HG02973 (cell line): ENCODE measurements around the gene TNFSF9.
"Not testable (repeated sequence)": the region's sequence is repeated elsewhere in the genome, so short reads cannot be mapped to it uniquely, and the experiment has no call there.

Experiments
- ATAC-seq: cut with Tn5 transposase; IDR thresholded peaks from one replicate; pipeline ENCODE4 v1.9.1; 2021; ENCODE audit warnings: moderate library complexity; ENCODE audit not compliant: unreplicated experiment

TNFSF9 gene

DNA sequence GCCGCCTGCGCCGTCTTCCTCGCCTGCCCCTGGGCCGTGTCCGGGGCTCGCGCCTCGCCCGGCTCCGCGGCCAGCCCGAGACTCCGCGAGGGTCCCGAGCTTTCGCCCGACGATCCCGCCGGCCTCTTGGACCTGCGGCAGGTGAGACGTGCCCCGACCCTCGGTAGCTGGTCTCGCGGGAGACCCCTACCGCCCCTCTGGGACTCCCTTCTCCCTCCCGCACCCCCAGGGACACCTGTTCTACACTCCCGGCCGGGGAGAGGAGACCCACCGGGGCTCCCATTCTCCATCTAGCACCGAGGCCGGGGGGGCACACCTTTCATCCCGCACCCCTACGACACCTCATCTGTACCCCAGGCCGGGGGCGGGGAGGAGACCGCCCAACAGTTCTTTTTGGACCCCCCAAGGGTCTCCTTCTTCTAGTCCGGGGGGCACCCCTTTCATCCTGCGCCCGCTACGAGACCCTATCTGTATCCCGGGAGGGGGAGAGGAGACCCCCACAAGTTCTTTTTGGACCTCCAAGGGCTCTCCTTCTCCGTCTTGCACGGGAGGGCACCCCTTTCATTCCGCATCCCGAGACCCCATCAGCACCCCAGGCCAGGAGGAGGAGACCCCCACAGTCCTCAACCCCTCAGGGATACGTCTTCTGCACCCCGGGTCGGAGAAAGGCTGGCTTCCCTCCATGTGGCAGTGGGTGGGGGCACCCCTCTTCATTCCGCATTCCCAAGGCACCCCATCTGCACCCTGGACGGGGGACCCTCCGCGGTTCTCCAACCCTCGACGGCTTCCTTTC is 533 bp downstream of the TNFSF9 start:
- ATAC-seq = no peak

GRCh38 chr19:6531956-6532243 is 1.1 kb downstream of the TNFSF9 start:
- no peak for ATAC-seq

DNA sequence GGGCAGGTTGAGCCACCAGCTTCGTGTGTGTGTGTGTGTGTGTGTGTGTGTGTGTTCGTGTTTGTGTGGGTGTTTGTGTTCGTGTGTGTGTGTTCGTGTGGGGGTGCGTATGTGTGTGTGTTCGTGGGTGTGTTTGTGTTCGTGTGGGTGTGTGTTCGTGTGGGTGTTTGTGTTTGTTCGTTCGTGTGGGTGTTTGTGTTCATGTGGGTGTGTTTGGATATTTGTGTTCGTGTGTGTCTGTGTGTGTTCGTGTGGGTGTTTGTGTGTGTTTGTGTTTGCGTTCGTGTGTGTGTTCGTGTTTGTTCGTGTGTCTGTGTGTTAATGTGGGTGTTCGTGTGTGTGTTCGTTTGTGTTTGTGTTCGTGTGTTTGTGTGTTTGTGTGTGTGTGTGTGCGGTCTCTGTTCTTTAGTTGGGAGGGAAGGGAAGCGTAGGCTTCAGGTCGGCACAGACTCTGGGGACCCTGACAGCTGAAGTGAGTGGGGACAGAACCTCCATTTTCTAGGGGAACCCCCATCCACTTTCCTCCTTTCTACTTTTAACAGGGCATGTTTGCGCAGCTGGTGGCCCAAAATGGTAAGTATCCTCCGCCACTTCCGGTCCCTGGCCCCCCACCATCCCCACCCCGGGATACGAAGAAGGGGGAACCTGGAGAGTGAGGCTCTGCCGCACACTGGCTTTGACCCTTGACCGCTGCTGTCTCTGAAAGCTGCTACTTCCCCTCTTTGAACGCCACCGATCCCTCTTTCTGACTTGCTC is 1.6 kb downstream of the TNFSF9 start:
- no peak for ATAC-seq

DNA sequence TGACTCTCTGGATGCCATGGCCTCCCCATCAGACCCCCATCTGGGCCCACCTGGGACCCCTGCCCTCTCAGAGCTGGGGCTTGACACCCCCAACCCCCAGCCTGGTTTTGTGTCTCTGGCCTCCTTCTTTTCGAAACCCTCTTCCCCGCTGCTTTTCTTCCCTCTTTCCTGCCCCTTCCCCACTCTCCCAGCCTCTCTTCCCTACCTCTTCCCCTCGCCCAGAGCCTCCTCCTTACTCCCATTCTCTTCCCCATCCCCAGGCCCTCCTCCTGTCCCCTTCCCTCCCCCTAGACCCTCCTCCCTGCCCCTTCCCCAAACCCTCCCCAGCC is 2.1 kb downstream of the TNFSF9 start:
- ATAC-seq = no peak

GRCh38 chr19:6533746-6534418 is 3.1 kb downstream of the TNFSF9 start:
- ATAC-seq = no peak

DNA sequence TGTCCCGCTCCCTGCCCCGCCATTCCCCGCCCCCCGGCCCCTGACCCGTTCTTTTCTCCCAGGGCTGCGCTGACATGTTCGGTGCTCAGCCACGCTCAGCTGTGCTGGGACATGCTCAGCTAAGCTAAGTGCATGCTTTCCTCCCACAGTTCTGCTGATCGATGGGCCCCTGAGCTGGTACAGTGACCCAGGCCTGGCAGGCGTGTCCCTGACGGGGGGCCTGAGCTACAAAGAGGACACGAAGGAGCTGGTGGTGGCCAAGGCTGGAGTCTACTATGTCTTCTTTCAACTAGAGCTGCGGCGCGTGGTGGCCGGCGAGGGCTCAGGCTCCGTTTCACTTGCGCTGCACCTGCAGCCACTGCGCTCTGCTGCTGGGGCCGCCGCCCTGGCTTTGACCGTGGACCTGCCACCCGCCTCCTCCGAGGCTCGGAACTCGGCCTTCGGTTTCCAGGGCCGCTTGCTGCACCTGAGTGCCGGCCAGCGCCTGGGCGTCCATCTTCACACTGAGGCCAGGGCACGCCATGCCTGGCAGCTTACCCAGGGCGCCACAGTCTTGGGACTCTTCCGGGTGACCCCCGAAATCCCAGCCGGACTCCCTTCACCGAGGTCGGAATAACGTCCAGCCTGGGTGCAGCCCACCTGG is 3.7 kb downstream of the TNFSF9 start:
- no peak for ATAC-seq

DNA sequence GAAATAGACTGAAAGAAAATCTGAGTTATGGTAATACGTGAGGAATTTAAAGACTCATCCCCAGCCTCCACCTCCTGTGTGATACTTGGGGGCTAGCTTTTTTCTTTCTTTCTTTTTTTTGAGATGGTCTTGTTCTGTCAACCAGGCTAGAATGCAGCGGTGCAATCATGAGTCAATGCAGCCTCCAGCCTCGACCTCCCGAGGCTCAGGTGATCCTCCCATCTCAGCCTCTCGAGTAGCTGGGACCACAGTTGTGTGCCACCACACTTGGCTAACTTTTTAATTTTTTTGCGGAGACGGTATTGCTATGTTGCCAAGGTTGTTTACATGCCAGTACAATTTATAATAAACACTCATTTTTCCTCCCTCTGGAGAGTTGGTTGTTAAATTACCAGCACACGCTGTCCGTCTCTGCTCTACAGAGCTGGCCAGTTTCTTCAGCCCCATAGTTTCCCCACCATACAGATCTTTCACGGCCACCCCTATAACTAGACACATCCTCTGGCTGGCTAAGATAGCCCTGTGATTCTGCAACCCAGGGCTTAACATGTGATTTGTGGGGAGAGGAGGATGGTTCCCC is 4.8 kb downstream of the TNFSF9 start:
- ATAC-seq = no peak

DNA sequence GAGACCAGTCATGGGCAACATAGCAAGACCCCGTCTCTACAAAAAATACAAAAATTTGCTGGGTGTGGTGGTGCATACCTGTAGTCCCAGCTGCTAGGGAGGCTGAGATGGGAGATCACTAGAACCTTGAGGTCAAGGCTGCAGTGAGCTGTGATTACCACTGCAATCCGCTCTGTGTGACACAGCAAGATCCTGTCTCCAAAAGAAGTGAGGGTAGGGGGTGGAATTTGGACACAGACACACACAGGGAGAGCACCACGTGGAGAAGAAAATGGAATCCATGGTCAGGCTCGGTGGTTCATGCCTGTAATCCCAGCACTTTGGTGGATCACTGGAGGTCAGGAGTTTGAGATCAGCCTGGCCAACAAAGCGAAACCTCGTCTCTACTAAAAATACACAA is 8.7 kb downstream of the TNFSF9 start:
- ATAC-seq = no peak

GRCh38 chr19:6540918-6541689 is 10.3 kb downstream of the TNFSF9 start:
- ATAC-seq = no peak

DNA sequence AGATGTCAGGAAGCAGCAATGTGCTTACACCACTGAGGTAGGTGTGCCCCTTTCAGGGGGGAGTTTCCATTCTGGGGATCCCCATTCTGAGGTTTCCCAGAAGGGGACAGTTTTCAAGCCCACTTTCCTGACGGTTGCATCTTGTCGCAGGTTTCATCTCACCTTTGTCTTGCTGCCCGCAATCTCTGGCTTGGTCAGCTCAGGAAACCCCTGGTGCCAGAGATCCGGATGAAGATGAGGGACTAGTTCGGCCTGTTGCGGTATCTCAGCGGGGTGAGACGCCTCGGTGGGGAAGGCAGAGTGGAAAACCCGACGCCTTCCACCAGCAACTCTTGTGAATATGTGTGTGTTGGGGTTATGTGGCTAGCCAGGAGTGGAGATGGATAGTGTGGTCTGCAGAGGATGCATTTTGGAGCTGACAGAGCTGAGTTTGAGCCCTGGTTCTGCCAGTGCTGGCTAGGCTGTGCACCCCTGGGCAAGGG is 13.1 kb downstream of the TNFSF9 start:
- no peak for ATAC-seq

DNA sequence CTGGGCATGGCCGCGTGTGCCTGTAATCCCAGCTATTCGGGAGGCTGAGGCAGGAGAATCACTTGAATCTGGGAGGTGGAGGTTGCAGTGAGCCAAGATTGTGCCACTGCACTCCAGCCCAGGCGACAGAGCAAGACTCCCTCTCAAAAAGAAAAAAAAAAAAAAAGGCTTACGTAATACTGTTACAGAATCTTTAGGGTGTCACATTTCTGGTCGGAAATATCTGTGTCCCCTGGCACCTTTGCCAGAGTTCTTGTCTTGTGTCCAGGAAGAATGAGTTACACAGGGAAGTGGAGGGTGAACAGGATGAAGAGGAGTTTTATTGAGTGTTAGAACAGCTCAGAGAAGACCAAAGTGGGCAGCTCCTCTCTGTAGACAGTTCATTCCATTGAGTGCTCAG is 19.9 kb downstream of the TNFSF9 start:
- ATAC-seq = not testable (repeated sequence)

DNA sequence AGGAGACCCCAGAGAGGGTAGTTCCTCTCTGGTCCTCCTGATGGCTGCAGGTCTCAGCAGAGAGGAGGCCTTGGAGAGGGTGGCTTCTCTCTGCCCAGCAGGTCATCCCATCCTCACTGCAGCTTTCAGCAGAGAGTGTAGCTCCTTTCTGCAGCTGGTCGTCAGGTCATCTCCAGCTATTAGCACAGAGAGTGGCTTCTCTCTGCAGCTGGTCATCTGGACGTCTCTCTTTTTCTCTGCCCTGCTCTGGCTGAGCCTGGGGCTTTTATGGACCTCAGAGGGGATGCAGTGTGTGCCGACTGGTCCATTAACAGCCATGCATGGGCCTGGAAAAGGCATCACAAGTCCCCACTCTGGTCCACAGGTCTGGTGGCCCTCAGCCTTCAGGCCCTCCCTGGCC is 20.3 kb downstream of the TNFSF9 start:
- ATAC-seq = no peak

GRCh38 chr19:6551607-6552450 is 21.0 kb downstream of the TNFSF9 start:
- ATAC-seq = no peak

GRCh38 chr19:6556043-6556449 is 25.2 kb downstream of the TNFSF9 start:
- no peak for ATAC-seq

GRCh38 chr19:6556480-6557195 is 25.8 kb downstream of the TNFSF9 start:
- no peak for ATAC-seq

GRCh38 chr19:6562437-6562836 is 31.6 kb downstream of the TNFSF9 start:
- ATAC-seq = not testable (repeated sequence)

- no peak for ATAC-seq
Measured at GRCh38 chr19:6564393-6564792, 33.6 kb downstream of the TNFSF9 start.

DNA sequence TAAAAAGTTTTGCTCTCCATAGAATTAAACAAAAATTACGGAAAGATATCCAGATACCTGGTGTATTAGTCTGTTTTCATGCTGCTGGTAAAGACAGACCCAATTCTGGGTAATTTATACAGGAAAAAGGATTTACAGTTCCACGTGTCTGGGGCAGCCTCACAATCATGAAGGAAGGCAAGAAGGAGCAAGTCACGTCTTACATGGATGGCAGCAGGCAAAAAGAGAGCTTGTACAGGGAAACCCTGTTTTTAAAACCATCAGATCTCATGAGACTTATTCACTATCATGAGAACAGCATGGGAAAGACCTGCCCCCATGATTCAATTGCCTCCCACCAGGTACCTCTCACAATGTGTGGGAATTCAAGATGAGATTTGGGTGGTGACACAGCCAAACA is 35.9 kb downstream of the TNFSF9 start:
- ATAC-seq = not testable (repeated sequence)

DNA sequence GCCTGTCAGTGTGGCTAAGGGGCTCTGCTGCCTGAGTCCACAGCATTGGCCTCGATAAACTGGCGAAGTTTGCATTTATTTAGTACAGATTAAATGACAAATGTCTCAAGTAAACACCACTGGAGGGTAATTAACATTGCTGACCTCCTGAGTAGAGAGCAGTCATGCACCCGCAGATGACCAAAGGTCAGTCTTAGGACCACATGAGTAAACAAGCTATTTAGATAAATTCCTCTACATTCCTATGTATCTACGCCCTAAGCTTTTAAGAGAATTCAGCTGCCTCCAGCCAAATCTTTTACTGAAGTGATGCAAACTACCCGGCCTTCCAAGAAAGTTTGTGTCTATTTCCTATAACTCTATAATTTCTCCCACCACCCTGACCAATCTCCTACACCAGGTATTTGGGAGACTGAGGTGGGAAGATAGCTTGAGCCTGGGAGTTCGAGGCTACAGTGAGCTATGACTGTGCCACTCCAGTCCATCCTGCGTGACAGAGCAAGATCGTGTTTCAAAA is 37.2 kb downstream of the TNFSF9 start:
- ATAC-seq = no peak
